HG02571 (cell line): ENCODE results near the gene QSOX1.

Experiments used
- ATAC-seq: cut with Tn5 transposase; IDR thresholded peaks from one replicate; pipeline ENCODE4 v1.9.1; 2021; ENCODE audit warnings: mild to moderate bottlenecking, moderate library complexity; ENCODE audit not compliant: unreplicated experiment

Gene QSOX1

DNA sequence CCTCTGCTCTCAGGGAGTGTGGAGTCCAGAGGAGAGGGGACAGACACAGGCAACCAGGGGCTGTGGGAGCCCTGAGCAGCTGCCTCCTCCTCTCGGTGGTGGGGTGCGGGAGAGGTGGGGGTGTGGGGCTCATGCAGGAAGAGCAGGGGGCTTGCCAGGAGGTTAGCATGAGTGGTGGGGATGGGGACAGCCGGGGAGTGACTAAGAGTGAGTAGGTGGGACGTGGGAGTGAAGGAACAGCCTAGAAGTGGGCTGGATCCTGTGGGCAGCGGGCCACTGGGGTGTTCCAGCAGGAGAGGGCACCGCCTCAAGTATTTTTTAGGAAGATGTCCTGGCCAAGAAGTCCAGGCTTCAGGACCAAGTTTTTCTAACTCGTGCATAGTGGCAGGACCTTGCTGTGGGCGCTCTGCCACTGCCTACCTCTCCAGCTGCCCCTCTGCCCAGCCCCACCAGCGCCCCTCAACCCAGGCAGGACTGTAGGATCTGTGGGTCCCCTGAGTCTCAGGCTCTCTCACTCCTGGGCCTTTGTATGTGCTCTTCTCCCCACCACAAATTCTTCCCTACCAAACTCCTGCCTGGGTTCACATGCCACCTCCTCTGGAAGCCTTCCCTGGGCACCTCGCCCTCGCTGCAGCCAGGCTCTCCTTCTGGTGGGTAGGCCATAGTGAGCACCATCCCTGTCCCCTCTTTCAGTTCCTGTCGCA lies 56.6 kb downstream of the QSOX1 start:
- no peak for ATAC-seq

DNA sequence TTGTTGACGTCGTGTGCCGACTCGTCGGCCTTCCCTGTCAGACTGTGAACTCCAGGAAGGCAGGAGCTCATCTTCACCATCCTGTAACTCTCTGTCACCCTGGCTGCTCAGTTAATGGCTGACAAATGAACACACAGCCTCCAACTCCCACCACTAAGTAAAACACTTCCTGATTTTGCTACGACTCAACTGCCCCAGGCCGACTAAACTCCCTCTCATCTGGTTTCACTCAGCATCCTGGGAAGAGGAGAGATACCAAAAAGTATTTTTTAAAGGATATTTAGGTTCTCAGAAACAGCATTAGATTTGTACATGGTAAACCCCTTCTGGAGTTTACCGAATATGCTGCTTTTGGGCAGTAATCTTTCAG lies 57.2 kb downstream of the QSOX1 start:
- ATAC-seq = no peak

DNA sequence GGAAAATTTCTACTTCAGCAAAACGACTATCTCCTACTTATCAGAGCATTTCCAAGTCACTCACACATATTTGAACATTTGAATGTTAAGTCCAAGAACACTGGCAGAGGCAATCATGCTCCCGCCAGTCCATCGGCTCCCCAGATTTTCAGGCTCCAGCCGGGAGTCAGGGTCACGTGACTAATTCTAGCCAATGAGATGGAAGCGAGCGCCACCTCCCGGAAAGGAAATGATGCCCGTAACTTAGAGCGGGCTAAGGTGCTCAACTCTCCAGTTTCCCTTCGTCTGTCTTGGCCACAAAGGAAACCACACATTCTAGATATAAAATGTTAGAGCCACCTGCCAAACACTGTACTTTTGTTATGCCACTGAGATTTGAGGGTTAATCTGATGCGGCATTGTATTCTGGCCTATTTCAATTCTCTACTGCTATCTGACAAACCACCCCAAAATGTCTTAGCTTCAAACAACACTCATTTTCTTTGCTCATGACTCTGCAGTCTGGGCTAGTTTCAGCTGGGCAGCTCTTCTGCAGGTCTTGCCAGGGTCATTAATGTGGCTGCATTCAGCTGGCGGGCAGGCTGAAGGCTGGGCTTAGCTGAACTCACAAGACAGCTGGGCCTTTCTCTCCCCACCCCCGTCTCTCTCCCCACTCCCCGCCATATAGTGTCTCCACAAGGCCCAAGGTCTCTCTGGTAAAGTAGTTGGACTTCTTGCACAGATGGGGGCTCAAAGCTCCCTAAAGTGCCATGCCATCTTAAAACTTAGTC lies 58.9 kb downstream of the QSOX1 start:
- ATAC-seq = no peak

DNA sequence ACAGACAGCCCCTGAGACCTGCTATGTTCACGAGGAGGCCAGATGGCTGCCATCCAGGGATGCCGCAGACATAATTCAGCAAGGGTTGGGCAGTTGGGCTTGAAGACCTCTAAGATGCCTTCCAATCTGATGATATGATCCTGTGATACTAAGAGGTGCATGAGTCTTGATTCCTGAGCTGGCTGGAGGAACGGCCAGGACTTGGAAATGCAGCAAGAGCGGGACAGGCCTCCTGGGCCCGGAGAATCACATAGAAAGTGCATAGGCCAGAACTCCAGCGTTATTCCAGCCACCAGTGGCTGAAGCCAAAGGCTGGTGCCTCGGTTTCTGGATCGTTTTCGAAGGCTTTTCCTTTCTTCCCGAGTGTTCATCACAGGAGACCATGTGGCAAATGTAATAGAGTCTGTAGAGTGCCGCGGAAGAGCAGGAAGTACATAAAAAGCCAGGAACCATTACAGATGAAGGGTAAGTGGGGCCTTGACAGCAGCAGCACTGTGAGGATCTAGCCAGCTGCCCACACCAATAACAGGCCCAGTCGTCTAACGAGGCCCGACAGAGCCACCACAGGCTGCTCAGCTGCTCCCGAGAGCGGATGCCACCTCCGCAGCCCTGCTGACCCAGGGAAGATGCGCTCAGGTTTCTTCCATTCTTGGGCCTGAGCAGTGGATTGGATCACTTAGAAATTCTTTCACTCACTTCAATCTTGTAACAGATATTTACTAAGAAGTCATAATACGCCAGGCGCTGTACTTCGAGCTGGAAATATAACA lies 61.4 kb downstream of the QSOX1 start:
- ATAC-seq = no peak

DNA sequence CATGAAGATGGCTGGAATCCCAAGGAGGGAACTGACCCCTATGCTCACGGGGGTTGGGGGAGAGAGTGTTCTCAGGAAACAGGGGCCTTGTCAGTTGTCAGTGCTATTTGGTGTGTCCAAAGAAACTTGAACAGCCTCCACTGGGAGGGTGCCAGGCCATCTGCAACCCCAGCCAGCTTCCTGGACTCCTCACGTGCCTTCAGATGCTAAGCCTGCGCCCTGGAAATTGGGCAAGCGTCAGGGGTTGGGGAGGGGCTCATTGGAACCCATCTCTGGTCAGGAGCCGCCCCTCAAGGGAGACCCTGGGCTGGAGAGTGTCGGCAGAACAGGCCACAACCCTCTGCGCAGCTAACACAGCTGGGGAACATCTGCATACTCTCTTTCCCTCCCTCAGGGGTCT lies 62.3 kb downstream of the QSOX1 start:
- ATAC-seq = no peak

DNA sequence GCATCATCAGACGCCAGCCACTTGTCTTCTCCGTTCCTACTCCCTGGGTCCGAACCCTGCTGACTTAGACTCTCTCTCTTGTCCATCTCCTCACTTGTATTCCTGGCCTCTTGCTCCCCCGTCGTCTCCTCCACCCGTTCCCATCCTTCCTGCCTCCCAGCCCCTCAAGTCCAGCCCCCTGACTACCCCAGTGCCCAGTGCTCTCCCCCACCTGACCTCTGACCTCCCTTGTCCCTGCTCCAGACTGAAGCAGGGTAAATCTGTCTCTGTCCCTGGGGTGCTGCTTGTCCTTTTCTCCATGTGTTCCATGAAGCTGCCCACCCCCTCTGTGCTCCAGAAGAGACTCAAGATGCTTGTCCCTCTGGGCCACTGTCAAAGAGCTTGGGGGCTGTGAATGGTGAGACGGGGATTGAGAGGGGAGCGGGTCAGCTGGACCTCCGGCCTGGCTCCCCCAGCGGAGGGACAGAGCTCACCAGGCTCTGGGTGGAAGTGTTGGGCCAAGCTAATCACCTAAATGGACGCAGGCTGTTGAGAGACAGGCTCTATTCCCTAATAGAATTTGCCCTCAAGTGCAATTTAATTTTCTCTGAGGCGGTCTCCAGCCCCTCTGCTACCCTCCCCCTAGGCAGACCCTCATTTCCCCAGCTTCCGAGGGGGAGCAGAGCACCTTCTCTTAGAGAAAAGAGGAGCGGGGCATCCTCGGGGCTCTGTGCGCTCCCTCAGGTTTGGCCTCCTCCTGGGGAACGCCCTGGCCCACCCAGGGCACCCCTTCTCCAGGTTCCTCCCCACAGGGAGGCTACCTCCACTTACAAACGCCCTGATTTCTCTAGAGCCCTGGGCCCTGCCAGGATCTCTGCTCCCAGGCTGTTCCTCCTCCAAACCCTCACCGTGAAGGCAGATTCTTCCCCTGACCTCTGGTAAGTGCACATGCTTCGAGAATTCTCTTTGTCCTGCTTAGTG lies 64.4 kb downstream of the QSOX1 start:
- no peak for ATAC-seq

DNA sequence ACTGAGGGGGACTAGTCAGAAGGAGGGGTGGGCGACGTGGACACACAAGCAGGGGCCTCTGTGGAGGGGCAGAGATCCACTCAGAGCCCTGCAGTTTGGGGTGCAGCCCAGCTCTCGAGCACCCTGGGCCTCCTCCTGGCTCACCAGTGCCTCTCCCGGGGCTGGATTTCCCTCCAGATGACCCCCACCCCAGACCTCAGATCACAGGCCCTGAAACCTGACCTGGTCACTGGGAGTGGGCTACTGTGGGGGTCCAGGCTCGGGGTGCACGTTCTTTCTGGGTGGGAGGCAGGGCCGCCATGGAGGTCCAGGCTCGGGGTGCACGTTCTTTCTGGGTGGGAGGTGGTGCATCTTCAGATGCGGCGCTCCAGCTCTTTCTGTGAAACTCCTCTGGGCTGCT lies 65.1 kb downstream of the QSOX1 start:
- ATAC-seq = no peak

DNA sequence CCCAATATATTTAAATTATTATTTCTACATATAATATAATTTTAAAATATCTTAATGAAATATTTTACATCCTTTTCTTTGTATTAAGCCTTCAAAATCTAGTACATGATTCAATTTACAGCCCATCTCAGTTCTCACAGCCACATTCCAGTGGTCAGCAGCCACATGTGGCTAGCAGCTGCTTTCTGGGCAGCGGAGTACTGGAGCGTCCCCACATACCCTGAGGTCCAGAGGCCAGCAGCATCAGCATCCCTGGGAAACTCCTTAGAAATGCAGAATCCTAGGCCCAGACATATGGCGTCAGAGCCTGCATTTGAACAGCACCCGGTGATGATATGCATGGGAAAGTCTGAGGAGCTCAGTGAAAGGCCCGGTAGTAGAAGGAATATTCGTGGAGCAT lies 66.8 kb downstream of the QSOX1 start:
- no peak for ATAC-seq

DNA sequence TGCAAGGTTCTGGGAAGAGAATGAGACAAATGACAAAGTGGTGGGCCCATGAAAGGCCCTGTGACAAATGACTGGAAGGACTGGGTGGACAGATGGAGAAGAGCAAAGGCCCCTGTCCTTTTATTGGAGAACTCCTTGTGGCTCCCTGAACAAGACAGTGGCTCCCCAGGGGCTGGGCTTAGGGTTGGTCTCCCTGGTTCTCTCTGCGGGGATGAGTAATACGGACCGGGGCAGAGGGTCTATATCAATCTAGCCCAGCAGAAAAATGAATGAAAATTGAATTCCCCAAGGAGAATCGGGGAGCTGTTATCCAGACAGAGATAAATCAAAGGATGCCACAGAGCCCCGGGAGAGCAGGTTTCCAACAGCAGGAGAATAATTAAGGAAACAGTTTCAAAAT lies 70.2 kb downstream of the QSOX1 start:
- ATAC-seq = no peak

DNA sequence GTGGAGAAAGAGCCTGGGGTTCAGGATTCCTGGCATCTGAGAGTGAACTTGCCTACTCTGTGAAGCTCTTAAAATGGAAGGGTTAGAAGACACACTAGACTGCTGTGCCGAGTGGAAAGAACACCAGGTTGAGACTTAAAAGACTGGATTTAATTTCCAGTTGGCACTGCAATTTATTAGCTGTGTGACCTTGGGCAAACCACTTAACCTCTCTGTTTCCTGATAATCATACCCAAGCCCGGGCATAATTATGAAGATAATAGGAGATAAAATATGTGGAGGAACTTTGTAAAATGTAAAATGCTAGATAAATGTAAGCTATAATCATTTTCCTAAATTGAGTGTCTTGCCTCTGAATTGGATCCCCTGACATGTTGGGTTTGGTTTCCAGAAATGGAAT lies 70.7 kb downstream of the QSOX1 start:
- ATAC-seq = no peak

DNA sequence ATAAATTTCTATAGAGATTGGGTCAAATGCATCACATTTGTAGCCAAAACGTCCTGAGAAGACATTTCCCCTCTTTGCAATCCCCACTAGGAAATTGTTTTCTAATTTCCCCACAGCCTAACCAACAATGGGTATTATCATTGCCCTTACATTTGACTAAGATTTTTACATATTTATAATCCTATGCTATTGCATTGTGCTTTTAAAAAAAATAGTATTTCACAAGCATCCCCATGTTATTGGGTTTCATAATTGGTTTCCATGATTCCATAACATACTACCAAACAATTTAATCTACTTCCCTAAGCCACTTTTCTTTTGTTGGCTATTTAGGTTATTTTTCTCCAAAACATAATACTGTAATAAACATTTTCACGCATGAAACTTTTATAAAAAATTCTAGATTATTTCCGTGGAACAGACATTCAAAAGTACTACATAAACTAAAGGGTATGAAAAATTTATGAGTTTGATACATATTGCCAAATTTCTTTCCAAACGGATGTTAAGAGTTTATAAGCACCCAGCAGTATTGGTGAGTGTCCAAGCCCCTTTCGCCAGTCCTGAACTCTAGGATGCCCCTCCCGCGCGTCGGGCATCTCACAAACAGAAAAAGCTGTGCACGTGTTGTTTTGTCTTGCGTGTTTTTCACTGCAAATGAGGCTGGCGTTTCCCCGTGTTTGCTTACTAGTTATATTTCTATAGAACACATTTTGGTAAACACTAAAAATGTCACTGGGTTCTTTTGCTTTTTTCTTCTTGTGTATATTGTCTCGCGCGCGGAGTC lies 73.4 kb downstream of the QSOX1 start:
- no peak for ATAC-seq

DNA sequence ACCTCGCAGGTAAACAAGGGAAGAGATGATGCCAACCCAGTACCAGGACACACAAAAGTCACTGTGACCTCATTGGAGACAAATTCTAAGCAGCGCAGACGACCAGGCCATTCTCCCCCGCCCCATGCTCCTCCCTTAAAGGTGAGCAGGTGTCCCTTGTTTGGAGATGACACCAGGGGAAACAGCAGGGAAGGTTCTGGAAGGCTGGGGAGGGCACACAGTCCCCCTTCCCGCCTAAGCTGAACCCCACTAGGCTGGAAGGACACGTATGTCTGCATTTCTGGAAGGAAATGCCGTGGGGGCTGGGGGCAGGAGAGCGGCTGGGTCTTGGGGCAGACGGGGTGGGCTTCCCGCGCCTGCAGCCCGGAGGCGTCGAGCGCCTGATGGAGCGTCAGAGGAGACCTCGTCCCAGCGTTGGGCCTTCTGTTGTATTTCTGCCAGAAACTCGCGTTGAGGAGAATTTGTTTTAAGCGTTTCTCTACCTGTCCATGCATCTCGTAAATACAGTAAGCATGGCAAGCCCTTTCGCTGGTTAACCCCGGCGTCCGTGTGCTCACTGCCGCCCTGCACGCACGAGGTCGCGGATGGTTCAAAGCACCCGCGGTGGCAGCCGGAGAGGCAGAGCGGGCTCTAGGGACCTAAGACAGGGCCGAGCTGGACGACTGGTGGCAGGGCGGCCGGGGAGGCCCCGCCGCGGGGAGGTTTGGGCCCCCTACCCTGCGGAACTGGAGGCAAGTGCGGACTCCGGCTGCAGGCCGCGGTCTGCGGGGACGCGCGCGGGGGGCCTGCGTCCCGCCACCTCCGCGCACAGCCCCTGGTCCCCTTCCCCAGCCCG lies 74.2 kb downstream of the QSOX1 start:
- ATAC-seq = no peak

DNA sequence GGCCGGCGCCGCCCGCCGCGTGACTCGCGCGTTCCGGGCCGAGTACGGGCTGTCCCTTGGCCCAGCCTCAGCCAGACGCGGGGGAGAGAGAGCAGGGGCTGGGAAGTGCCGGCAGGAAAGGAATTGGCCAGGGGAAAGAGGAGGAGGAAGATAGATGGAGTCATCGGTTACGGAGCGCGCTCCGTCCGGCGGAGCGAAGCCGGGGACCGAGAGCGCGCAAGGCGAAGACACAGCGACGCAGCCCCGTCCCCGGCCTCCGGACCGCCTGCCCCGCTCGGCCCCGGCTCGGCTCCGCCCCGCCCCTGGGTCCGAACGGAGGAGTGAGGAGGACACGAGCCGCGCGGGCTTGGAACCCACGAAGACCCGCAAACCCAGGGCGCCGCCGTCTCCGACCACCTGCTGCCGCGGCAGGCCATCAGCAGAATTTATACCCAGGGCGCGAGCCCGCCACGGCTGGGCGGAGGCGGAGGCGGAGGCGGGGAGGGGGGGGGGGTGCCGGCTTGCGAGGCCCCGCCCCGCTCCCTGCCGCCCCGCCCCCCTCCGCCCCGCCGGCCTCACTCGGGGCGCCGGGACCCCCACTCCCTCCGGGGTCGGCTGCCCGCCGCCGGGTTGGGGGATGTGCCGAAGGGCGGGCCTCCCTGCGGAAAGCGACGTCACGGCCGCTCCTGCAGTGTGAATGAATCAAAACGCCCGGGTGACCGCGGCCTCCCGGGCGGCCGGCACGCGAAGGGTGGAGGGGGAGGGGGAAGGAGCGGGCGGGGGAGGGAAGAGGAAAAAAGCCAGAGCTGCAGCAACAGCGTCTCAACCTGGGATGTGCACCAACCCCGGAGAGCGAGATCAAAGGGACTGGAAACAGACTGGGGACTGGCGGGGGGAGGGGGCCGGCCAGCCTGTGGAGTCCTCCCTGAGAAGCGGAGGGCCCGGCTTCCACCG lies 75.1 kb downstream of the QSOX1 start, which contains the start of gene LHX4:
Gene LHX4 (plus strand): TSS at position 782 of the 933 bp plus-strand sequence. CDS start 266 bp downstream, outside the sequence.
- ATAC-seq = no peak

DNA sequence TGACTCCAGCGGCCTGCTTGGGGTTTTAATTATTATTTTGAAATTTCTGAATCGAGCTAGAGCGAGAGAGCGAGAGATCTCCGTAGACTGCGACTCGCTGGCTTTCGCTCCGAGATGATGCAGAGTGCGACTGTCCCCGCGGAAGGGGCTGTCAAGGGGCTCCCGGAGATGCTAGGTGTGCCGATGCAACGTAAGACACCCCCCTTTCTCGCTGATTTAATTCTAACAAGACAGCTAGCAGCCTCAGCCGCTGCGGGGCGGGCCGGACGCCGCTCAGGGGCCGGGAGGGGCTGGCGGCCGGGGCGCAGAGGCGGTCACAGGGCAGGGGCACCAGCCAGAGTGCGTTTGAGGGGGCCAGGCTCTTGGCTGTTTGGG lies 75.7 kb downstream of the QSOX1 start:
- ATAC-seq = no peak

DNA sequence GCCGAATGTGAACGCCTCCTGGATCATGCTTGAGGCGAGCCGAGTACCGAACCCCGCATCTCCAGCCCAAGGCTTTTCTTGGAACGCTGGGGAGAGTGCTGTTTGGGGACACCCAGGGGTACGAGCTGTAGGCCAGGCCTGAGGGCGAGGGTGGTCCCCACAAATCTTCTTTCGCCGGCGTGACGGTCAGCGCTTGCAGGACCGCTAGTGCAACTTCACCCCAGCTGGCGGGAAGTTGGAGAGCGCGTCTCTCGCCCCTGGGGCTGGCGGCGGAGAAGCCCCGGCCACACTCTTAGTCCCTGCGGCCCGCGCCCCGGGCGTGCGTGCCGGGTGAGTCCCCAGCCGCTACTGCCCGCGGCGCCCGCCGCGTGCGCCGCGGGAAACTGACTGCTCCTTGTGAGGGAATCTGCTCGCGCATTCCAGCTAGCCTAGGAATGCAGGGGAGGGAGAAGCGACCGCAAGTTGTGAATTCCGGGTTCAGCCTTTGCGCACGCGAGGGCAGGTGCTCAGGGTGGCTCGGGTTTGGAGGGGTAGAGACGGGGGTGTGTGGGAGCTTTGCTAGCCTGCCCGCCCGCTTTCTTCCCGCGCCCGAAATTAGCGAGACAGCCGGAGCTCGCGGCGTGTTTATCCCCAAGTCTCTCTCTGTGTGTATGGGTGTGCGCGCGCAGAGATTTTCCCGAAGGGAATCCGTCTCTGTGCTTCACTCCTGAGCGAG lies 76.3 kb downstream of the QSOX1 start:
- ATAC-seq = no peak

DNA sequence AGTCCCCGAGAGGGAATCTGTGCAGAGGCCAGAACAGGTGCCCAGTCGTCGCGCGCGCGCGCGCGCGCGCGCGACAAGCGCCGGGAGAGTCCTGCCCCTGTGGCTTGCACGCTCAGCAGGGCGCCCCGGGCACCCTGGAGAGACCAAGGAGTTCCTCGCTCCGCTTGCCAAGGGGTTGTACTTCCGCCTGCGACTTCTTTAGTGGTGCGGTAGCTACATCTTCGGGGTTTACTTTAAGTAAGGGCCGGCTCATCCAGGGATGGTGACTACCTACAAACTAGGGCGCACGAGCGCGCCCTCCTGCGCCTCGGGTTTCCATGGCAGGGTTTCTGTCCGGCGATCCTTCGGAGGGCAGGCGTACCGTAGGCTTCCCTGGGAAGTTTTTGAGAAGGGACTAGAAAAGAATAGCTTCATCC lies 76.8 kb downstream of the QSOX1 start:
- no peak for ATAC-seq

DNA sequence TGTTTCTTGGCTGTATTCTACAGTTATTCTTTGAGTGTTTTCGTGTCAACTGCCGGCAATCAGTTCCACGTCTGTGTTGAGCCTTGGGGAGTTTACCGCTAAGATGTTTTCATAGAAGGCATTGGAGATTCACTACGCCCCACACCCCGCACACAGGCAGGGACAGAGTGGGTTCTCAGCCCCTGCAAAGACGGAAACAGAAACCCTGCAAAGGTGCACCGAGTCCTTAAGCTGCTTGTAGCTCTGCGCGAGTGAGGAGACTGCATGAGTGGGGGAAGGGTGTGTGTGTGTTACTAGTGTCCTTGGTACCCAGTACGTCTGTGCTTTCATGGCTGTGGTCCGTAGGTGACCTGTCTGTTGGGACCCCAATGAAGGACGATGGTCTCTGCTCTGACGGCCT lies 77.3 kb downstream of the QSOX1 start:
- no peak for ATAC-seq
